Measurements from ENCODE around the gene PPCS.

The PPCS gene

GRCh38 chr1:42456010-42456753 is at the start of gene PPCS, which contains the start of gene ZMYND12:
PPCS (plus strand) TSS chr1:42456543; CDS start chr1:42456566, 23 bp downstream.
ZMYND12 (minus strand) TSS chr1:42456022; CDS start chr1:42455997, 25 bp downstream.
- DNase-seq (ENCODE audit: low read depth) = peak; percentile 63

GRCh38 chr1:42414551-42415496 is 41.5 kb upstream of the PPCS start:
- DNase-seq (ENCODE audit: low read depth) = no peak

GRCh38 chr1:42417166-42417565 is 39.2 kb upstream of the PPCS start:
- no peak for DNase-seq (ENCODE audit: low read depth)

GRCh38 chr1:42418516-42418915 is 37.8 kb upstream of the PPCS start:
- no peak for DNase-seq (ENCODE audit: low read depth)

- DNase-seq (ENCODE audit: low read depth) = no peak
Observed at GRCh38 chr1:42419126-42419821, 37.1 kb upstream of the PPCS start.

GRCh38 chr1:42420121-42420520 is 36.2 kb upstream of the PPCS start:
- no peak for DNase-seq (ENCODE audit: low read depth)

GRCh38 chr1:42420911-42421585 is 35.3 kb upstream of the PPCS start:
- DNase-seq (ENCODE audit: low read depth) = no peak

- DNase-seq (ENCODE audit: low read depth) = no peak
Observed at GRCh38 chr1:42422737-42423136, 33.6 kb upstream of the PPCS start.

- no peak for DNase-seq (ENCODE audit: low read depth)
Observed at GRCh38 chr1:42423681-42424080, 32.7 kb upstream of the PPCS start.

- DNase-seq (ENCODE audit: low read depth) = no peak
Observed at GRCh38 chr1:42424201-42424600, 32.1 kb upstream of the PPCS start.

GRCh38 chr1:42427240-42427639 is 29.1 kb upstream of the PPCS start:
- DNase-seq (ENCODE audit: low read depth) = no peak

- no peak for DNase-seq (ENCODE audit: low read depth)
Observed at GRCh38 chr1:42429603-42430002, 26.7 kb upstream of the PPCS start.

GRCh38 chr1:42430286-42431135 is 25.8 kb upstream of the PPCS start:
- DNase-seq (ENCODE audit: low read depth) = no peak

- no peak for DNase-seq (ENCODE audit: low read depth)
Observed at GRCh38 chr1:42431514-42431913, 24.8 kb upstream of the PPCS start.

GRCh38 chr1:42432714-42433113 is 23.6 kb upstream of the PPCS start:
- DNase-seq (ENCODE audit: low read depth) = no peak

- DNase-seq (ENCODE audit: low read depth) = no peak
Observed at GRCh38 chr1:42433369-42433768, 23.0 kb upstream of the PPCS start.

GRCh38 chr1:42434340-42434739 is 22.0 kb upstream of the PPCS start:
- no peak for DNase-seq (ENCODE audit: low read depth)

- peak; percentile 65 for DNase-seq (ENCODE audit: low read depth)
Observed at GRCh38 chr1:42439940-42440339, 16.4 kb upstream of the PPCS start.

GRCh38 chr1:42442662-42443061 is 13.7 kb upstream of the PPCS start:
- no peak for DNase-seq (ENCODE audit: low read depth)

GRCh38 chr1:42449256-42449655 is 7.1 kb upstream of the PPCS start:
- DNase-seq (ENCODE audit: low read depth) = no peak

GRCh38 chr1:42450061-42450460 is 6.3 kb upstream of the PPCS start:
- DNase-seq (ENCODE audit: low read depth) = no peak

Measured in HS-5 (cell line).